Stimulated activated CD8-positive, alpha-beta memory T cell treated with anti-CD3 and anti-CD28 coated beads, Interleukin-4, amount 100 ng/mL, for 24 hours (primary cell): ENCODE results near the gene METTL2B.
A peak's percentile ranks its signal among the peaks of the same experiment; 100 is the strongest.
"Not testable (repeated sequence)": the region's sequence is repeated elsewhere in the genome, so short reads cannot be mapped to it uniquely, and the experiment has no call there.

Experiments
- DNase-seq: peaks from one replicate; pipeline ENCODE4 v3.0.0-alpha.2; 2020; ENCODE audit warnings: low read depth

METTL2B gene

GRCh38 chr7:128526062-128526466 lies 49.5 kb downstream of the METTL2B start:
- not testable (repeated sequence) for DNase-seq

DNA sequence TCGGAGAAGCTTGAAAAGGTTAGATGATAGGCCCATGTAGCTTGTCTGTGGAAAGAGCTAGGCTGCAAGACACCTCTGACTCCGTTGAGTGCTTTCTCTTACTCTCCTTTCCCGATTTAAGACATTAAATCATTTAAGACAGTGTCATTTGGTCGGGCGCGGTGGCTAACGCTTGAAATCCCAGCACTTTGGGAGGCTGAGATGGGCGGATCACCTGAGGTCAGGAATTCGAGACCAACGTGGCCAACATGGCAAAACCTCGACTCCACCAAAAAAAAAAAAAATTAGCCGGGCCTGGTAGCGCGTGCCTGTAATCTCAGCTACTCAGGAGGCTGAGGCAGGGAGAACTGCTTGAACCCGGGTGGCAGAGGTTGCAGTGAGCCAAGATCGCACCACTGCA lies 52.6 kb downstream of the METTL2B start:
- DNase-seq = not testable (repeated sequence)

- DNase-seq = peak; percentile 21
Measured at GRCh38 chr7:128530121-128530854, 53.7 kb downstream of the METTL2B start.

DNA sequence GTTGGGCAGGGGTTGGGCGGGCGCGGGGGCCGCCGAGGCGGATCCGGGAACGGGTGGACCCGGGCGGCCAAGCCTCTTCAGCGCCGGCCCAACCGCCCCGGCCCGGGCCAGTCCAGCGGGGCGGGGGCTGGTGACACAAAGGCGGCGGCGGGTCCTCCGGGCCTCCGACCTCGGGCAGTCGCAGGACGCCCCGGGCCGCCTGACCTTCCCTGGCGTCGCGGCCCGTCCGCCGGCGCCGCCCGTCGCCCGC lies 54.2 kb downstream of the METTL2B start:
- no peak for DNase-seq

DNA sequence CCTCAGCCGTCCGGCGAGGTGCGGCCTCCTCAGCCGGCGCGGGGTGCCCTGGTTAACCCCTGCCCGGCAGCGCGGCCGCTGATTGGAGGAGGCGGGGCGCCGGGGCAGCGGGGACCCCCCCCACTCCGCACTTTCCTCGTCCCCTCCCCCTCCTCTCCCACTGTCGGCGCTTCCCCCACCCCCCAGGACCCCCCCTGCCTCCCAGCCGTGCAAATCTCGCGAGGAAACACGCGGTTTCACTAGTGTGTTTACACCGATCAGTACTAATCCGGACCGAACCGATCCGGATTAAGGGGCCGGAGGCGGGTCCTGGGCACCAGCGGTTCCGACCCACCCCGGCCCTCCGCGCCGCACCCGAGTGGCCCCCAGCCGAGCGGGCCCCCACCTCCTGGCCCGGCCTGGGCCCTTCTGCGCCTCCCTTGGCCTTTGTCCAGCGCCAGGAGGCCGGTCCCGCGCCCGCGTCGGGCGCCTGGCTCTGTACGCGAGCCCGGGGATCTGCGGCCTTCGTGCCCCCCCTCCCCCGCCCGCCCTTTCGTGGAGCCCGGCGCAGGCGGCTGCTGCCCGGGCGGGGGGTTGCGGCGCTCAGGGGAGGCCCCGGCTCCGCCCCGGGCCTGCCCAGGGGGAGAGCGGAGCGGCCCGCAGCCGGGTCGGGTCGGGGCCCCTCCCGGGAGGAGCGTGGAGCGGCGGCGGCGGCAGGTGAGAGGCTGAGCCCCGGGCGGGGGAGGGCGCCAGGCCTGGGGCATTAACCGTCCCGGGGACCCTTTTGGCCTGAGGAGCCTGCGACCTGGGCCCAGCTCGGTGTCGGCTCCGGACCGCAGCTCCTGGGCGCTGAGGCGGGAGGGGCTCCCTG lies 54.8 kb downstream of the METTL2B start:
- peak; percentile 71 for DNase-seq

- peak; percentile 4 for DNase-seq
Measured at GRCh38 chr7:128531955-128532478, 55.5 kb downstream of the METTL2B start.

DNA sequence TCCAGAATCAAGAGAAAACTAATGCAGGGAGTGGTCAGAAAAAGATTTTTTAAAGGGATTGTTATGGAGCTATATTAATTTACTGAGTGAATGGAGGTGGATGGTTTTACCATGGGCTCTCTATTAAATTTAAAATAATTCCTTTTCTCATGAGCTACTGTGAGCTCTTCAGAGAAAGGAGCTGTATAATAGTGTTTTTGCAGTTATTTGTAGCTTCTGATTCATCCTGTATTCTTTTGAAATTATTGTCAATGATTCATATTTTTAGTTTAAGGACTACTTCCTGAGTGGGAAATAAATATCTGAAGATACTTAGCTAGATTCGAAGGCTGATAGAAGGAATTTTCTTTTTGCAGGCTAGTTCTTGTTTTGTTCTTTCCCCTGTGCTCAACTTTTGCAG lies 56.4 kb downstream of the METTL2B start:
- DNase-seq = not testable (repeated sequence)

DNA sequence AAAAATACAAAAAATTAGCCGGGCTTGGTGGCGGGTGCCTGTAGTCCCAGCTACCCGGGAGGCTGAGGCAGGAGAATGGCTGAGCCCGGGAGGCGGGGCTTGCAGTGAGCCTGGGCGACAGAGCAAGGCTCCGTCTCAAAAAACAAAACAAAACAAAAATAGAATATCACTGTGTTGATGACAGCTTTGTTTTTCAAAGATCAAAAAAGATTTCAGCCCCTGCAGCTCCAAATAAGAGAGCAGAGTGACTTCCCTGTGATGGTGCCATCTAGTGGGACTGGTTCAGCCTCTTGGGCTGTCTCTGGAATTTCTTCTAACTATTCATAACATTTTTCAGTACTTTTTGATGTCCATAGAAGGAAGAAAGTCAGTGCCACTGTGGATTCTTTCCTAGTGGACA lies 60.9 kb downstream of the METTL2B start:
- DNase-seq = not testable (repeated sequence)

DNA sequence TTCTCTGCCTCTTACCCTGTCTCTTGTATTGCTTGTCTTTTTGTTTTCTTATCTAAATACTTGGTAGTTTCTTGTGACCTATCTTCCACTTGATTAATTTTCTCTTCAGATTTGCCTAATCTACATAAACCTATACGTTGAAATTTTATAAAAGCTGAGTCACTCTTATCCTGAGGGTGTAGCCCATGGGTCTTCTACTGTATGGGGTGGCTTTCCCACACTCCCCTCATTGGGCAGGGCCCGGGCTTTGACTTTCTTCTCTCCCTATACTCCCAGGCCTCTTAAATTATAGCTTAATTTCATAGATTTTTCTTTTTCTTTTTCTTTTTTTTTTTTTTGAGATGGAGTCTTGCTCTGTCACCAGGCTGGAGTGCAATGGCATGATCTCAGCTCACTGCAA lies 66.0 kb downstream of the METTL2B start:
- not testable (repeated sequence) for DNase-seq

DNA sequence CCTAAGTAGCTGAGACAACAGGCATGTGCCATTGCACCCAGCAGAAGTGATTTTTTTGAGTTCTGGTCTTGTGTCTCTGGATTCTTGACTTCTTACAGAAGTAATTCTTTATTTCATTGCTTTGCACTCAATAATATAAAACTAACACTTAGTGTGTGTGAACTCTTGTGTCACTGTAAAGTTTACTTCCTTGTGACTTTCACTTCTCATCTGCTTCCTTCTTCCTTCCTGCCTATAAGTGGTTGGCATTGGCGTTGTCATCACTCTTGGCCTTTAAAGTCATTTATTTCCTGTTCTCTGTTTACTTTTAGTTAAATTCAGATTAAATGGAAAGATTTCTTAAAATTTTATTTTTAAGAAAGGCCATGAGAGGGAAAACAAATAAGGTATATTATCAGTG lies 66.8 kb downstream of the METTL2B start:
- not testable (repeated sequence) for DNase-seq

- DNase-seq = not testable (repeated sequence)
Measured at GRCh38 chr7:128546319-128546851, 69.8 kb downstream of the METTL2B start.

DNA sequence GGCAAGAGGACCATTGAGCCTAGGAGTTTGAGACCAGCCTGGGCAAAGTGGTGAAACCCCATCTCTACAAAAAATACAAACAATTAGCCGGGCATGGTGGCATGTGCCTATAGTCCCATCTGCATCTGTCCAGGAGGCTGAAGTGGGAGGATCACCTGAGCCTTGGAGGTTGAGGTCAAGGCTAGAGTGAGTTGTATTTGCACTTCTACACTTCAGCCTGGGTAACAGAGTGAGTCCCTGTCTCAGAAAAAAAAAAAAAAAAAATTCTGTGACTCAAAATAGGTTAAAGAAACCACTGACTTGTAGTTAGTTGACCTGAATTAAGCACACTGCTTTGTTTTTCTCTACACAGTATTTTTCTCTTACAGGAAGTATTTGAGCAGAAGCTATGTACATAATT lies 74.4 kb downstream of the METTL2B start:
- DNase-seq = no peak

DNA sequence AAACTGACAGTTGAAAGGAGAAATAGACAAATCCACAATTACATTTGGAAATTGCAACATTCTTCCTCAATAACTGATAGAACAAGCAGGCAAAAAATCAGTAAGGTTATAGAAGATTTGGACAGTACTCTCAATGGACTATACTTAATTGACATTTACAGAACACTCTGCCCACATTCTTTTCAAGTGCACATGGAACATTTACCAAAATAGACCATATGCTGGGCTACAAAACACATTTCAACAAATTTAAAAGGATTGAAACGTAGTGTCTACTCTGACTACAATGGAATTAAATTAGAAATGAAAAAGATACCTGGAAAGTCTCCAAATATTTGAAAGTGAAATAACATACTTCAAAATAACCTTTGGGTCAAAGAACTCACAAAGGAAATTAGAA lies 77.8 kb downstream of the METTL2B start:
- DNase-seq = not testable (repeated sequence)
